ENCODE data around the gene SPESP1. TPM values are rescaled to one million over a fixed set of nuclear protein-coding genes. Genes with fewer than 3 reads are reported as not detected.
A peak's percentile ranks its signal among the peaks of the same experiment; 100 is the strongest.

SPESP1 gene
- total and polyA plus RNA-seq, 7 experiments from 2014 or later = 0.25 to 1.3 (median 0.63) TPM; not detected in 1

- no peaks in the 10 kb centered on the region for H3K36me3 ChIP-seq (ENCODE audit: control insufficient read depth in 2 of 3, insufficient read depth in 3 of 3, low read length in 3 of 3)
- POLR2A ChIA-PET = no interaction called here
- no peak overlapping the region for H3K4me3 ChIP-seq (ENCODE audit: low read length)
- Mint-ChIP-seq H3K36me3 (no peaks in the 10 kb centered on the region), H3K27me3 (peaks cover 0 to 20% (median 6%) of the 10 kb centered on the region in 5 donors), H3K27ac (no peak overlapping the region), H3K4me1 (no peaks in the 10 kb centered on the region), H3K4me3 (no peak overlapping the region), H3K9me3 (no peaks in the 10 kb centered on the region)
- CTCF ChIA-PET = no interaction called here
- ATAC-seq = no peak
- no peak overlapping the region for H3K27ac ChIP-seq (ENCODE audit: low read depth, low read length)
- no peak for DNase-seq
- no peaks in the 10 kb centered on the region for H3K4me1 ChIP-seq (ENCODE audit: control insufficient read depth in 2 of 2, insufficient read depth in 2 of 2, low read length in 2 of 2)
- H3K27me3 ChIP-seq (ENCODE audit: control insufficient read depth in 2 of 2, insufficient read depth in 2 of 2, low read length in 2 of 2) = no peaks in the 10 kb centered on the region
- intact Hi-C loops (cut with micrococcal nuclease) = no loop called here
- H3K9me3 ChIP-seq (ENCODE audit: control insufficient read depth in 2 of 3, low read length in 3 of 3) = no peaks in the 10 kb centered on the region
Observed at GRCh38 chr15:68989541-68990230, 59.4 kb downstream of the SPESP1 start.

- Mint-ChIP-seq H3K36me3 (no peaks in the 10 kb centered on the region), H3K4me1 (no peaks in the 10 kb centered on the region), H3K4me3 (no peak overlapping the region), H3K27me3 (peaks cover 0 to 13% (median 3%) of the 10 kb centered on the region in 5 donors), H3K9me3 (no peaks in the 10 kb centered on the region), H3K27ac (peak overlapping the region in 1 of 9 donors; percentile 63)
- ChIA-PET POLR2A (no interaction called here), CTCF (no interaction called here)
- intact Hi-C loops (cut with micrococcal nuclease) = no loop called here
- H3K36me3 ChIP-seq (ENCODE audit: control insufficient read depth in 2 of 3, insufficient read depth in 3 of 3, low read length in 3 of 3) = no peaks in the 10 kb centered on the region
- no peak overlapping the region for H3K4me3 ChIP-seq (ENCODE audit: low read length)
- no peak for DNase-seq
- H3K9me3 ChIP-seq (ENCODE audit: control insufficient read depth in 2 of 3, low read length in 3 of 3) = no peaks in the 10 kb centered on the region
- no peak for ATAC-seq
- H3K4me1 ChIP-seq (ENCODE audit: control insufficient read depth in 2 of 2, insufficient read depth in 2 of 2, low read length in 2 of 2) = no peaks in the 10 kb centered on the region
- no peak overlapping the region for H3K27ac ChIP-seq (ENCODE audit: low read depth, low read length)
- H3K27me3 ChIP-seq (ENCODE audit: control insufficient read depth in 2 of 2, insufficient read depth in 2 of 2, low read length in 2 of 2) = no peaks in the 10 kb centered on the region
Observed at GRCh38 chr15:68990231-68990991, 60.1 kb downstream of the SPESP1 start.

GRCh38 chr15:68990992-68991500 is 60.7 kb downstream of the SPESP1 start:
- Mint-ChIP-seq H3K27ac (peak overlapping the region in 1 of 9 donors; percentile 63), H3K36me3 (no peaks in the 10 kb centered on the region), H3K27me3 (peaks cover 0 to 13% (median 3%) of the 10 kb centered on the region in 5 donors), H3K4me3 (no peak overlapping the region), H3K4me1 (no peaks in the 10 kb centered on the region), H3K9me3 (no peaks in the 10 kb centered on the region)
- no peak overlapping the region for H3K4me3 ChIP-seq (ENCODE audit: low read length)
- CTCF ChIA-PET = no interaction called here
- intact Hi-C loops (cut with micrococcal nuclease) = no loop called here
- DNase-seq (no peak), ATAC-seq (no peak)
- no peaks in the 10 kb centered on the region for H3K27me3 ChIP-seq (ENCODE audit: control insufficient read depth in 2 of 2, insufficient read depth in 2 of 2, low read length in 2 of 2)
- H3K36me3 ChIP-seq (ENCODE audit: control insufficient read depth in 2 of 3, insufficient read depth in 3 of 3, low read length in 3 of 3) = no peaks in the 10 kb centered on the region
- H3K4me1 ChIP-seq (ENCODE audit: control insufficient read depth in 2 of 2, insufficient read depth in 2 of 2, low read length in 2 of 2) = no peaks in the 10 kb centered on the region
- no peak overlapping the region for H3K27ac ChIP-seq (ENCODE audit: low read depth, low read length)
- POLR2A ChIA-PET = no interaction called here
- H3K9me3 ChIP-seq (ENCODE audit: control insufficient read depth in 2 of 3, low read length in 3 of 3) = no peaks in the 10 kb centered on the region

- ATAC-seq (no peak), DNase-seq (no peak)
- CTCF ChIA-PET = no interaction called here
- no peaks in the 10 kb centered on the region for H3K9me3 Mint-ChIP-seq
- Histone ChIP-seq H3K9me3 (ENCODE audit: control insufficient read depth in 2 of 3, low read length in 3 of 3) (no peaks in the 10 kb centered on the region), H3K27ac (ENCODE audit: low read depth, low read length) (no peak overlapping the region), H3K27me3 (ENCODE audit: control insufficient read depth in 2 of 2, insufficient read depth in 2 of 2, low read length in 2 of 2) (no peaks in the 10 kb centered on the region), H3K4me3 (ENCODE audit: low read length) (no peak overlapping the region), H3K4me1 (ENCODE audit: control insufficient read depth in 2 of 2, insufficient read depth in 2 of 2, low read length in 2 of 2) (no peaks in the 10 kb centered on the region), H3K36me3 (ENCODE audit: control insufficient read depth in 2 of 3, insufficient read depth in 3 of 3, low read length in 3 of 3) (no peaks in the 10 kb centered on the region)
- H3K36me3 Mint-ChIP-seq = no peaks in the 10 kb centered on the region
- no peak overlapping the region for H3K27ac Mint-ChIP-seq
- POLR2A ChIA-PET = no interaction called here
- no peak overlapping the region for H3K4me3 Mint-ChIP-seq
- H3K4me1 Mint-ChIP-seq = no peaks in the 10 kb centered on the region
- peaks cover 0 to 13% (median 3%) of the 10 kb centered on the region in 5 donors for H3K27me3 Mint-ChIP-seq
- intact Hi-C loops (cut with micrococcal nuclease) = no loop called here
Observed at GRCh38 chr15:68991723-68992122, 61.4 kb downstream of the SPESP1 start.

DNA sequence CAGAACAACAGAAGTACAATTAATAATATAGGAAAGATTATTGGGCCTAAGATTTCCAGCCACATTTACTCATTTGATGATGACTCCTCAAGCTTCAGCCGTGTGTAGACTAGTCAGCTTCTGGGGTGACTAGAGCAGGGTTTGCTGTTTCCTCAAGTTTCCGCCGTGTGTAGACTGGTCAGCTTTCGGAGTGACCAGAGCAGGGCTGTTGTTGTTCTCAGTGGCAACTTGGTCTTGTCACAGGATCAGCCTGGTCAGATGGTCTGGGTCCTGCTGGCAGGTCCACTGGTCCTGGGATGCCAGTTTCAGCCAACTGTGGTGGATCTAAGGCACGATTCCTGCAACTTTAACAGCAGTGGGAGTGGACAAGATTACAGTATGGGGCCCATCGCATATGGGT is 62.4 kb downstream of the SPESP1 start:
- Mint-ChIP-seq H3K27me3 (peaks cover 0 to 12% (median 3%) of the 10 kb centered on the region in 5 donors), H3K27ac (no peak overlapping the region), H3K4me1 (no peaks in the 10 kb centered on the region), H3K36me3 (no peaks in the 10 kb centered on the region), H3K9me3 (no peaks in the 10 kb centered on the region), H3K4me3 (no peak overlapping the region)
- Histone ChIP-seq H3K9me3 (ENCODE audit: control insufficient read depth in 2 of 3, low read length in 3 of 3) (no peaks in the 10 kb centered on the region), H3K4me3 (ENCODE audit: low read length) (no peak overlapping the region), H3K27ac (ENCODE audit: low read depth, low read length) (no peak overlapping the region), H3K27me3 (ENCODE audit: control insufficient read depth in 2 of 2, insufficient read depth in 2 of 2, low read length in 2 of 2) (no peaks in the 10 kb centered on the region), H3K4me1 (ENCODE audit: control insufficient read depth in 2 of 2, insufficient read depth in 2 of 2, low read length in 2 of 2) (no peaks in the 10 kb centered on the region), H3K36me3 (ENCODE audit: control insufficient read depth in 2 of 3, insufficient read depth in 3 of 3, low read length in 3 of 3) (no peaks in the 10 kb centered on the region)
- CTCF ChIA-PET = no interaction called here
- ATAC-seq = no peak
- DNase-seq = no peak
- POLR2A ChIA-PET = no interaction called here
- intact Hi-C loops (cut with micrococcal nuclease) = no loop called here

GRCh38 chr15:68993276-68993675 is 63.0 kb downstream of the SPESP1 start:
- Histone ChIP-seq H3K9me3 (ENCODE audit: control insufficient read depth in 2 of 3, low read length in 3 of 3) (no peaks in the 10 kb centered on the region), H3K27me3 (ENCODE audit: control insufficient read depth in 2 of 2, insufficient read depth in 2 of 2, low read length in 2 of 2) (no peaks in the 10 kb centered on the region), H3K36me3 (ENCODE audit: control insufficient read depth in 2 of 3, insufficient read depth in 3 of 3, low read length in 3 of 3) (no peaks in the 10 kb centered on the region), H3K4me1 (ENCODE audit: control insufficient read depth in 2 of 2, insufficient read depth in 2 of 2, low read length in 2 of 2) (no peaks in the 10 kb centered on the region), H3K4me3 (ENCODE audit: low read length) (no peak overlapping the region), H3K27ac (ENCODE audit: low read depth, low read length) (no peak overlapping the region)
- Mint-ChIP-seq H3K4me3 (no peak overlapping the region), H3K9me3 (no peaks in the 10 kb centered on the region), H3K4me1 (no peaks in the 10 kb centered on the region), H3K36me3 (no peaks in the 10 kb centered on the region), H3K27ac (no peak overlapping the region), H3K27me3 (peaks cover 0 to 6% (median 3%) of the 10 kb centered on the region in 5 donors)
- intact Hi-C loops (cut with micrococcal nuclease) = no loop called here
- no peak for ATAC-seq
- ChIA-PET CTCF (no interaction called here), POLR2A (no interaction called here)
- DNase-seq = no peak

- Histone ChIP-seq H3K9me3 (ENCODE audit: control insufficient read depth in 2 of 3, low read length in 3 of 3) (no peaks in the 10 kb centered on the region), H3K27me3 (ENCODE audit: control insufficient read depth in 2 of 2, insufficient read depth in 2 of 2, low read length in 2 of 2) (no peaks in the 10 kb centered on the region), H3K4me1 (ENCODE audit: control insufficient read depth in 2 of 2, insufficient read depth in 2 of 2, low read length in 2 of 2) (no peaks in the 10 kb centered on the region), H3K36me3 (ENCODE audit: control insufficient read depth in 2 of 3, insufficient read depth in 3 of 3, low read length in 3 of 3) (no peaks in the 10 kb centered on the region), H3K4me3 (ENCODE audit: low read length) (no peak overlapping the region), H3K27ac (ENCODE audit: low read depth, low read length) (no peak overlapping the region)
- H3K9me3 Mint-ChIP-seq = no peaks in the 10 kb centered on the region
- no peaks in the 10 kb centered on the region for H3K36me3 Mint-ChIP-seq
- no peaks in the 10 kb centered on the region for H3K4me1 Mint-ChIP-seq
- H3K27me3 Mint-ChIP-seq = peaks cover under 1 to 5% (median 2%) of the 10 kb centered on the region in 5 donors
- H3K4me3 Mint-ChIP-seq = no peak overlapping the region
- DNase-seq = no peak
- CTCF ChIA-PET = no interaction called here
- intact Hi-C loops (cut with micrococcal nuclease) = no loop called here
- no peak overlapping the region for H3K27ac Mint-ChIP-seq
- POLR2A ChIA-PET = no interaction called here
- no peak for ATAC-seq
Observed at GRCh38 chr15:68994149-68994548, 63.8 kb downstream of the SPESP1 start.

Measured in naive thymus-derived CD4-positive, alpha-beta T cell (primary cell).